Muscle of back (tissue), 13 donors: ENCODE data around the gene MRGPRX4. TPM values are rescaled to one million over a fixed set of nuclear protein-coding genes. Genes with fewer than 3 reads are reported as not detected.
A peak's percentile ranks its signal among the peaks of the same experiment; 100 is the strongest.
"Not testable (repeated sequence)": the region's sequence is repeated elsewhere in the genome, so short reads cannot be mapped to it uniquely, and the experiment has no call there.

Source experiments
- DNase-seq, 3 donors: peaks; one replicate each; pipeline versions ENCODE4 v3.0.0 to v3.0.0-alpha.2; 2013
- long read RNA-seq, 9 donors: transcript quantifications; one replicate each; lab custom pipeline, GENCODE V29; 2026
- polyA plus RNA-seq, 10 donors: library from polyadenylated mRNA; unstranded; fragments of 120-200 nt; gene quantifications; one replicate each; pipeline ENCODE4 v1.2.1, GENCODE V29; 2013; ENCODE audit not compliant: insufficient read length in 10 of 10

The MRGPRX4 gene
- polyA plus RNA-seq = not detected
- long read RNA-seq, donor 1 = 0 reads
- long read RNA-seq, donor 2 = 0 reads
- long read RNA-seq, donor 3 = 0 reads
- long read RNA-seq, donor 4 = 0 reads
- long read RNA-seq, donor 5 = 0 reads
- long read RNA-seq, donor 6 = 0 reads
- long read RNA-seq, donor 7 = 0 reads
- long read RNA-seq, donor 8 = 0 reads
- long read RNA-seq, donor 9 = 0 reads

GRCh38 chr11:18172666-18173065 is at the start of gene MRGPRX4:
Gene MRGPRX4 (plus strand): TSS chr11:18172837. CDS start chr11:18173257, 420 bp downstream.
- no peak for DNase-seq

DNA sequence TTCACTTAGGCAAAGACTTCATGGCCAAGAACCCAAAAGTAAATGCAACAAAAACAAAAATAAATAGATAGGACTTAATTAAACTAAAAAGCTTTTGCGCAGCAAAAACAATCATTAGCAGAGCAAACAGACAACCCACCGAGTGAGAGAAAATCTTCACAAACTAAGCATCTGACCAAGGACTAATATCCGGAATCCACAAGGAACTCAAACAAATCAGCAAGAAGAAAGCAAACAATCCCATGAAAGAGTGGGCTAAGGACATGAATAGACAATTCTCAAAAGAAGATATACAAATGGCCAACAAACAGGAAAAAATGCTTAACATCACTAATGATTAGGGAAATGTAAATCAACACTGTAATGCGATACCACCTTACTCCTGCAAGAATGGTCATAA is 41.5 kb upstream of the MRGPRX4 start:
- DNase-seq = not testable (repeated sequence)

DNA sequence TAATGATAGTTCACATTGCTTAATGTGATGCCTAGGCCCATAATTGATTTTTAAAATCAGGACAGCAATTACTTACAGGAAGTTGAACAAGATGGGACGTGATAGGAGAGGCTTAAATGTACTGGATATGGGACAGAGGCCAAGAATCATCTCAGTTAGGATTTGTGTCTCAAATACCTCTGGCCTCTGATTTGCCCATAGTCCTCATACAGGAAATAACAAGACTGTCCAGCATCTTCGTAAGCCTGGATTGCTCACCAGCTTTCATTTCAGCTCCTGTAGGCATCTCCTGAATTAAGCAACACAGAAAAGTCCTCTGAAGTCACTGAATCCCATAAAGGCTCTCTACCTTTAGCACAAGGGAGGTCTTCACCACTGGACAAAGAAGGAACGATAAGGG is 40.3 kb upstream of the MRGPRX4 start, which contains the start of gene MRGPRX3:
Gene MRGPRX3 (plus strand): TSS at position 231 of the 400 bp plus-strand sequence. CDS start 4,632 bp downstream, outside the sequence.
- DNase-seq = no peak

DNA sequence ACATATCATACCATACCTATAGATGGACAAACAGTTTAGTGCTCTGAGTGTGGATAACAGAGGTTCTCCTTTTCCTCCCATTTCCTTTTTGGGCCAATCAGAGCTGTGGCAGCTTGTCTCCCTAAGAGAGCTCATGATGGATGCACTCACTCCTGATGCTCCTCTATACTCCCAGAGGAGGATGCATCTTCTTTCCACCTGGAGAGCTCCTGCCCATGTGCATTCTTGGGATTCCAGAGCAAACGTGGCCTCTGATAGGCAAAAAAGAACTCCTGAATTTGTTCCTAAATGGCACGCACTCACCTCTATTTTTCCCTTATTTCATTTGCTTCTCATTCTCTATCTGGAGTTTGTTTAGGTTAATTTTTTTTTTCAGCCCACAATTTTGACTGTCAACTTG is 37.3 kb upstream of the MRGPRX4 start:
- no peak for DNase-seq

DNA sequence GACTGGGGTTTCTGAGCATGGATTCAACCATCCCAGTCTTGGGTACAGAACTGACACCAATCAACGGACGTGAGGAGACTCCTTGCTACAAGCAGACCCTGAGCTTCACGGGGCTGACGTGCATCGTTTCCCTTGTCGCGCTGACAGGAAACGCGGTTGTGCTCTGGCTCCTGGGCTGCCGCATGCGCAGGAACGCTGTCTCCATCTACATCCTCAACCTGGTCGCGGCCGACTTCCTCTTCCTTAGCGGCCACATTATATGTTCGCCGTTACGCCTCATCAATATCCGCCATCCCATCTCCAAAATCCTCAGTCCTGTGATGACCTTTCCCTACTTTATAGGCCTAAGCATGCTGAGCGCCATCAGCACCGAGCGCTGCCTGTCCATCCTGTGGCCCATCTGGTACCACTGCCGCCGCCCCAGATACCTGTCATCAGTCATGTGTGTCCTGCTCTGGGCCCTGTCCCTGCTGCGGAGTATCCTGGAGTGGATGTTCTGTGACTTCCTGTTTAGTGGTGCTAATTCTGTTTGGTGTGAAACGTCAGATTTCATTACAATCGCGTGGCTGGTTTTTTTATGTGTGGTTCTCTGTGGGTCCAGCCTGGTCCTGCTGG is 35.3 kb upstream of the MRGPRX4 start:
- no peak for DNase-seq

GRCh38 chr11:18140145-18140544 is 32.5 kb upstream of the MRGPRX4 start:
- DNase-seq = no peak

GRCh38 chr11:18144243-18144642 is 28.4 kb upstream of the MRGPRX4 start:
- no peak for DNase-seq

DNA sequence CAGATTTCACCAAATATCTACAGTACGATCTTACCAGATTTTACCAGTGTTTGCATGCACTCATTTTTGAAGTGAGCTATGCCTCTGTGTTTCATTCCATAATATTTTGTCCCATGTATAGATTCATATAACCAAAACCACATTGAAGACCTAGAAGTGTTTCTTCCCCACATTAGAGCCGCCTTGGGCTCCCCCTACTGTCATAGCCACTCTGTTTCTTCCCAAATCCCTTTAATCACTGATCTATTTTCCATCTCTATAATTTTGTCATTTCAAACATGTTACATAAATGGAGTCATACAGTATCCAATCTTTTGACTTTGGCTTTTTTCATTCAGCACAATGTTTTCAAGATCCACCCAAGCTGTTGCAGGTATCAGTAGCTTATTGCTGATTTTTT is 27.6 kb upstream of the MRGPRX4 start:
- no peak for DNase-seq

DNA sequence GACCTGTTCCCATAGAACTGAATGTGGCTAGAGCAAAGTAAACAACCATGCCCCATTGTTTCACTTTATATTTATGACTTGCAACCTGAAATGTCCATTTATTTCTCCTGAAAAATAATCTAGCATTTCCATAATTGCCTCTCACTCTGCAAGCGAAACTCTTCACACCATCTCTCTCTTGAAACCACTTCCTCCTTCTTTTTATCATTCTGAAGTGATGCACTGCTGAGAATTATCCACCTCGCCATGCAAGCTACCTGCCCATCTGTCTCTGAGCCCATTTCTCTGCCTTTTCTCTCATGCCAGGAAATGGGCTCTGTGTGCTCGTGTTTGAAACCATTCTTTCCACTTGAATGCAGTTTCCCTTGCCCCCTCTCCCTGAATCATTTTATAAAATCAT is 26.8 kb upstream of the MRGPRX4 start:
- no peak for DNase-seq

DNA sequence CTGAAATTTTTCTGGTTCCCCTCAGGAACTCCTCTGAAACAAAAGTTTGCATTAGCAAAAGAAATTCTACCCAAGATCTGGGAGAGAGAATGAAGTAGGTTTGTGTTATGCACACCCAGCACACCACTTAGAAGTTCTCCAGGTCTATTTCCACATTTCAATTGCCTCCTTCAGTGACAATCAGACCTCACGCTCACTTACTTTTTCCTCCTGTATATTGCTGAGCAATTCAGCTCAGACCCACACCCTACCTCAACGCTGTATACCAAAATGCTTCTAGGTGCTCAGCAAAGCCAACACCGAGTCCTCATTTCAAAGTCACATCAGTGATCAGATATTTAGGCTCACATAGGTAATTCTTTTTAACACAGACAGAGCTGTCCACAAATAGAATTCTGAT is 21.1 kb upstream of the MRGPRX4 start:
- DNase-seq = no peak

DNA sequence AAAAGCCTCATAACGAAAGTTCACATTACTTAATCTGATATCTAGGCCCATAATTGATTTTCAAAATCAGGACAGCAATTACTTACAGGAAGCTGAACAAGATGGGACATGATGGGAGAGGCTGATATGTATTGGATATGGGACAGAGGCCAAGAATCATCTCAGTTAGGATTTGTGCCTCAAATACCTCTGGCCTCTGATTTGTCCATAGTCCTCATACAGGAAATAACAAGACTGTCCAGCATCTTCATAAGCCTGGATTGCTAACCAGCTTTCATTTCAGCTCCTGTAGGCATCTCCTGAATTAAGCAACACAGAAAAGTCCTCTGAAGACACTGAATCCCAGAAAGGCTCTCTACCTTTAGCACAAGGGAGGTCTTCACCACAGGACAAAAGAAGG is 4.3 kb upstream of the MRGPRX4 start:
- DNase-seq = no peak

- peak in 1 of 3 donors; percentile 5 for DNase-seq
Observed at GRCh38 chr11:18171377-18172000, 1.1 kb upstream of the MRGPRX4 start.

DNA sequence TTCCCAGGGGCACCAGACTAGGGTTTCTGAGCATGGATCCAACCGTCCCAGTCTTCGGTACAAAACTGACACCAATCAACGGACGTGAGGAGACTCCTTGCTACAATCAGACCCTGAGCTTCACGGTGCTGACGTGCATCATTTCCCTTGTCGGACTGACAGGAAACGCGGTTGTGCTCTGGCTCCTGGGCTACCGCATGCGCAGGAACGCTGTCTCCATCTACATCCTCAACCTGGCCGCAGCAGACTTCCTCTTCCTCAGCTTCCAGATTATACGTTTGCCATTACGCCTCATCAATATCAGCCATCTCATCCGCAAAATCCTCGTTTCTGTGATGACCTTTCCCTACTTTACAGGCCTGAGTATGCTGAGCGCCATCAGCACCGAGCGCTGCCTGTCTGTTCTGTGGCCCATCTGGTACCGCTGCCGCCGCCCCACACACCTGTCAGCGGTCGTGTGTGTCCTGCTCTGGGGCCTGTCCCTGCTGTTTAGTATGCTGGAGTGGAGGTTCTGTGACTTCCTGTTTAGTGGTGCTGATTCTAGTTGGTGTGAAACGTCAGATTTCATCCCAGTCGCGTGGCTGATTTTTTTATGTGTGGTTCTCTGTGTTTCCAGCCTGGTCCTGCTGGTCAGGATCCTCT is 709 bp downstream of the MRGPRX4 start:
- DNase-seq = no peak

DNA sequence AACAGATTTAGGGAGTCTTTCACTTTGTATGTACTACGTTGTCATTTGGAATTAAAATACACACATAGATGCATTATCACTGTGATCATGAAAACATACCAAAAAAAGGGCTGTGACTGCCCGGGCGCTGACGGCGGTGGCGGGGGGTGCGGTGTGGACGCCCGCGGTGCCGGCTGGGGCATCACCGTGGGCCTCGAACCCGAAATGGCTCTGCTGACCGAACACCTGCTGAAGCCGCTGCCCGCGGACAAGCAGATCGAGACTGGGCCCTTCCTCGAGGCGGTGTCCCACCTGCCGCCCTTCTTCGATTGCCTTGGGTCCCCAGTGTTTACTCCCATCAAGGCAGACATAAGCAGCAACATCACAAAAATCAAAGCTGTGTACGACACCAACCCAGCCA is 16.2 kb downstream of the MRGPRX4 start:
- no peak for DNase-seq

DNA sequence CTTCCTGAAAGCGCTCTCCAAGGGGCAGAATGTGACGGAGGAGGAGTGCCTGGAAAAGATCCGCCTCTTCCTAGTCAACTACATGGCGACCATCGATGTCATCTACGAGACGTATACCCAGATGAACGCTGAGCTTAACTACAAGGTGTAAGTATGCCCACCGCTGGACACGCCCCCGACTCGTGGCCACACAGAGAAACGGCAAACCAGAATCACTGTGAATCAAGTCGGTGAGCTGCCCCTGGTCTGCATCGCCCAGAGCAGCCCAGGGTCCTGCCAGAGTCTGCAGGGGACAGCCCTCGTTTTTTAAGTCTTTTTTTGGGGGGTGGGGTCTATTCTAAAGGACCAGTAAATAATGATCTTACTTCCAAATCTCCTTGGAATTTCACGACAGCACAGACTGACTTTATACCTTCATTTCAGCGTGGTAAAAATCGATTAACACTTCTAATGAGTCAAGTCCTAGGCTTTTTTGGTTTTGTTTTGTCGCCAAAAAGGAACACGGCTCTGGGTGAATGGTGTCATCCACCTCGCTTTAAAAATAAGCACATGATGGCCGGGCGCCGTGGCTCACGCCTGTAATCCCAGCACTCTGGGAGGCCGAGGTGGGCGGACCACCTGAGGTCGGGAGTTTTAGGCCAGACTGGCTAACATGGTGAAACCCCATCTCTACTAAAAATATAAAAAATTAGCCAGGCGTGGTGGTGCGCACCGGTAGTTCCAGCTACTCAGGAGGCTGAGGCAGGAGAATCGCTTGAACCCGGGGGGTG is 17.0 kb downstream of the MRGPRX4 start:
- not testable (repeated sequence) for DNase-seq

- no peak for DNase-seq
Observed at GRCh38 chr11:18191376-18191775, 18.7 kb downstream of the MRGPRX4 start.

DNA sequence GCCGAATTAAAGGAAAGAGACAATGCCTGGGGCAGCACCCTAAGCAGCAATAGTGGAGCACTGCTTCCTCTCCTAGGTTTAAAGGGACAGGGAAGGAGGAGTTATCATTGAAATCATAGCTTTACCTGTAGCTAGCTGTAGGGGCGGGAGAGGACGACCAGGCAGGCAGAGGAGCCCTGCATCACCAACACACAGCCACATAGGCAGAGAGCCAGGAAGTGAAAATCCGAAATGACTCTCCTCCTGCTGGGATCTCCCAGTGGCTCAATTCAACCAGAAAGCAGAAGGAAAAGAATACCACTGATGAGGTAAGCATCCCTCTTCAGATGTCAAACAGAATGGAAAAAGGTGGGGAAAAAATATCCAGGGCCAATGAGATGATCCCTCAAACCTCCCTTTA is 20.4 kb downstream of the MRGPRX4 start:
- no peak for DNase-seq

- DNase-seq = no peak
Observed at GRCh38 chr11:18196532-18196931, 23.9 kb downstream of the MRGPRX4 start.

DNA sequence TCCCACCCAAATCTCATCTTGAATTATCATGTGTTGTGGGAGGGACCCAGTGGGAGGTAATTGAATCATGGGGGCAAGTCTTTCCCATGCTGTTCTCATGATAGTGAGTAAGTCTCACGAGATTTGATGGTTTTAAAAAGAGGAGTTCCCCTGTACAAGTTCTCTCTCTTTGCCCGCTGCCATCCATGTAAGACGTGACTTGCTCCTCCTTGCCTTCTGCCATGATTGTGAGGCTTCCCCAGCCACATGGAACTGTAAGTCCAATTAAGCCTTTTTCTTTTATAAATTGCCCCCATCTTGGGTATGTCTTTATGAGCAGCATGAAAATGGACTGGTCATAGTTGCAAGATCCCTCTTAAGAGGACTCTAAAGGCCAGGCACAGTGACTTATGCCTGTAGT is 25.1 kb downstream of the MRGPRX4 start:
- DNase-seq = not testable (repeated sequence)

GRCh38 chr11:18203723-18204122 is 31.1 kb downstream of the MRGPRX4 start:
- no peak for DNase-seq

GRCh38 chr11:18204220-18204619 is 31.6 kb downstream of the MRGPRX4 start:
- no peak for DNase-seq

DNA sequence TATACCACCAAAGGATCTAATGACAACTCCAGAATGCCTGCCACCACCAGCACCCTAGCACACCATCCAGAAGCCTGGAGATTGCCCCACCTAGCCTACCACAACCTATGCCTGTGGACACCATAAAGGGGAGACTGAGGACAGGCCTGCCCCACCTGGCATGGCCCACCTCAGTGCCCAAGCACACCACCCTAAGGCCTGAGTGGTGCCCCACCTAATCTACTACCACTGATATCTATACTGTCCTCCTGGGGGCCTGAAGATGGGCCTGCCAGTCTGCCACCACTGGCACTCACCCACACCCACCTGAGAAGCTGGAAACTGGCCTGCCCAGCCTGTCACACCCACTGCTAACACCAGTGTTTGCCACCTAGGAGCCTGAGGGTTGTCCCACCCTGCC is 32.1 kb downstream of the MRGPRX4 start:
- DNase-seq = no peak
